GM23338 (cell line): ENCODE results near the gene AGFG1. TPM values are rescaled to one million over a fixed set of nuclear protein-coding genes. Genes with fewer than 3 reads are reported as not detected.

Source experiments
- ATAC-seq: fragments of 200-7000 bp; cut with Tn5 transposase; 3 replicates; pipeline ENCODE4 v1.9.1; 2020
- DNase-seq: peaks from one replicate; pipeline ENCODE4 v3.0.0-alpha.2; 2015; ENCODE audit warnings: low spot score
- H2AFZ ChIP-seq: fragments of 200-600 bp; sonication (generic); 2 replicates; pipeline ENCODE4 v1.8.0; 2016; ENCODE audit warnings: antibody characterized with exemption, mild to moderate bottlenecking, moderate library complexity
- H3F3A ChIP-seq: fragments of 200-600 bp; sonication (generic); replicated peaks from 2 replicates; pipeline ENCODE4 v1.8.0; 2017; ENCODE audit warnings: antibody characterized with exemption, mixed run types, low read depth
- H3K27ac ChIP-seq: fragments of 200-600 bp; sonication (generic); 2 replicates; pipeline ENCODE4 v1.6.1; 2016; ENCODE audit warnings: low read depth
- H3K27me3 ChIP-seq: fragments of 200-600 bp; sonication (generic); 2 replicates; pipeline ENCODE4 v1.8.0; 2016; ENCODE audit warnings: mild to moderate bottlenecking, mixed run types, moderate library complexity; ENCODE audit not compliant: insufficient read depth
- H3K36me3 ChIP-seq: fragments of 200-600 bp; sonication (generic); 2 replicates; pipeline ENCODE4 v1.8.0; 2016; ENCODE audit warnings: mild to moderate bottlenecking; ENCODE audit not compliant: insufficient read depth
- H3K4me1 ChIP-seq: fragments of 200-600 bp; sonication (generic); 2 replicates; pipeline ENCODE4 v1.8.0; 2016; ENCODE audit warnings: mild to moderate bottlenecking, moderate library complexity; ENCODE audit not compliant: insufficient read depth
- H3K4me2 ChIP-seq: fragments of 200-600 bp; sonication (generic); 2 replicates; pipeline ENCODE4 v1.7.1; 2017; ENCODE audit warnings: mixed run types
- H3K4me3 ChIP-seq: fragments of 200-600 bp; sonication (generic); 2 replicates; pipeline ENCODE4 v1.6.1; 2016; ENCODE audit warnings: mixed run types
- H3K79me2 ChIP-seq: fragments of 200-600 bp; sonication (generic); replicated peaks from 2 replicates; pipeline ENCODE4 v1.8.0; 2017; ENCODE audit warnings: mild to moderate bottlenecking; ENCODE audit not compliant: insufficient read depth
- H3K9me2 ChIP-seq: fragments of 200-600 bp; sonication (generic); 2 replicates; pipeline ENCODE4 v1.8.0; 2017; ENCODE audit not compliant: insufficient read depth
- H4K20me1 ChIP-seq: fragments of 200-600 bp; sonication (generic); replicated peaks from 2 replicates; pipeline ENCODE4 v1.8.0; 2017; ENCODE audit warnings: mild to moderate bottlenecking; ENCODE audit not compliant: insufficient read depth
- H3K27ac Mint-ChIP-seq: 2 replicates; pipeline ENCODE4 v1.8.0; 2020; ENCODE audit warnings: inconsistent platforms, mild to moderate bottlenecking, moderate library complexity, mixed read lengths
- H3K27me3 Mint-ChIP-seq: 3 replicates; pipeline ENCODE4 v1.8.0; 2022; ENCODE audit warnings: low read depth, mild to moderate bottlenecking, moderate library complexity, mixed read lengths, inconsistent platforms; ENCODE audit not compliant: insufficient read depth, poor library complexity
- H3K36me3 Mint-ChIP-seq: 3 replicates; pipeline ENCODE4 v1.8.0; 2021; ENCODE audit warnings: low read depth, mild to moderate bottlenecking, inconsistent platforms, moderate library complexity, mixed read lengths
- H3K4me1 Mint-ChIP-seq: 3 replicates; pipeline ENCODE4 v1.8.0; 2020; ENCODE audit warnings: mild to moderate bottlenecking, inconsistent platforms, mixed read lengths
- H3K4me3 Mint-ChIP-seq: 3 replicates; pipeline ENCODE4 v1.8.0; 2021; ENCODE audit warnings: moderate library complexity, mild to moderate bottlenecking, inconsistent platforms, mixed read lengths
- H3K9me3 Mint-ChIP-seq: 3 replicates; pipeline ENCODE4 v1.8.0; 2020; ENCODE audit warnings: moderate library complexity, mild to moderate bottlenecking, inconsistent platforms, mixed read lengths
- CREB1 ChIP-seq: fragments of 250-450 bp; sonication (Bioruptor Pico); IDR thresholded peaks from 2 replicates; pipeline ENCODE4 v1.5.0; 2020; ENCODE audit warnings: low read depth, mild to moderate bottlenecking, moderate library complexity
- EZH2 ChIP-seq: fragments of 200-600 bp; sonication (generic); IDR thresholded peaks from one replicate; pipeline ENCODE4 v1.8.0; 2017; ENCODE audit warnings: antibody characterized with exemption, mild to moderate bottlenecking, low read depth; ENCODE audit not compliant: unreplicated experiment
- EZH2phosphoT487 ChIP-seq: fragments of 200-600 bp; sonication (generic); IDR thresholded peaks from one replicate; pipeline ENCODE4 v1.8.1; 2018; ENCODE audit warnings: antibody characterized with exemption; ENCODE audit not compliant: unreplicated experiment
- JUNB ChIP-seq: IDR thresholded peaks from one replicate; pipeline ENCODE4 v1.6.1; 2016; ENCODE audit warnings: antibody characterized with exemption; ENCODE audit not compliant: unreplicated experiment
- NANOG ChIP-seq: IDR thresholded peaks from 2 replicates; pipeline ENCODE4 v1.6.1; 2016; ENCODE audit warnings: antibody characterized with exemption, borderline replicate concordance
- POLR2AphosphoS5 ChIP-seq: IDR thresholded peaks from 2 replicates; pipeline ENCODE4 v1.6.1; 2016; ENCODE audit warnings: antibody characterized with exemption, low read depth
- REST ChIP-seq: IDR thresholded peaks from one replicate; pipeline ENCODE4 v1.6.1; 2018; ENCODE audit warnings: antibody characterized with exemption; ENCODE audit not compliant: unreplicated experiment
- STAT1 ChIP-seq: IDR thresholded peaks from one replicate; pipeline ENCODE4 v1.6.1; 2016; ENCODE audit warnings: antibody characterized with exemption; ENCODE audit not compliant: unreplicated experiment
- ZNF114 ChIP-seq: fragments of 250-450 bp; sonication (Bioruptor Pico); IDR thresholded peaks from 2 replicates; pipeline ENCODE4 v1.5.0; 2020; ENCODE audit warnings: mild to moderate bottlenecking, moderate library complexity
- ZNF331 ChIP-seq: fragments of 250-450 bp; sonication (Bioruptor Pico); IDR thresholded peaks from 2 replicates; pipeline ENCODE4 v1.5.0; 2020; ENCODE audit warnings: low read depth, mild to moderate bottlenecking, moderate library complexity
- ZNF462 ChIP-seq: fragments of 250-450 bp; sonication (Bioruptor Pico); IDR thresholded peaks from 2 replicates; pipeline ENCODE4 v1.5.0; 2020; ENCODE audit warnings: mild to moderate bottlenecking, moderate library complexity
- polyA plus RNA-seq: library from polyadenylated mRNA; unstranded; fragments of >200 nt; fragmentation: Nextera tagmentation; extraction: Ambion mirVana; gene quantifications from 2 replicates; pipeline ENCODE4 v1.2.1, GENCODE V29; 2016
- total RNA-seq: library from RNA; depleted of rRNA; stranded (reverse); fragments of >200 nt; shearing (Covaris generic); gene quantifications from 2 replicates; pipeline ENCODE4 v1.2.3, GENCODE V29; 2014
- TF ChIP-seq, protein P1 (sequence below): IDR thresholded peaks from 2 replicates; pipeline ENCODE4 v1.6.1; 2016; ENCODE audit warnings: antibody characterized with exemption
- TF ChIP-seq, protein P2 (sequence below), 2 experiments: fragments of 200-600 bp in 1 of 2; sonication (generic) in 1 of 2; conservative IDR thresholded peaks; 2 replicates each; pipeline versions ENCODE4 v1.5.1 to v1.6.1; 2016 to 2017; ENCODE audit warnings: antibody characterized with exemption in 2 of 2, low read depth in 2 of 2, mild to moderate bottlenecking in 2 of 2, moderate library complexity in 1 of 2

The AGFG1 gene
- total and polyA plus RNA-seq, 2 experiments from 2014 or later = 14.5 to 113 TPM

GRCh38 chr2:227473806-227474205, 1.9 kb downstream of the AGFG1 start:
- no peak for DNase-seq

More at GRCh38 chr2:227473806-227474205, 1.9 kb downstream of the AGFG1 start:
- no peaks in the 10 kb centered on the region; the same call in 2 of the 3 replicates for H3K36me3 Mint-ChIP-seq
- H3K36me3 ChIP-seq = no peaks in the 10 kb centered on the region
- H3K4me1 Mint-ChIP-seq = peaks cover 26% of the 10 kb centered on the region
- H3F3A ChIP-seq = no peaks in the 10 kb centered on the region
- ATAC-seq = no peak
- H3K9me2 ChIP-seq = no peaks in the 10 kb centered on the region
- H3K27ac ChIP-seq = no peak overlapping the region
- no peaks in the 10 kb centered on the region for H3K27me3 ChIP-seq
- TF ChIP-seq STAT1 (no peak), ZNF462 (no peak), NANOG (no peak), ZNF331 (CRISPR knock-in tag) (no peak), EZH2phosphoT487 (no peak), CREB1 (CRISPR knock-in tag) (no peak), REST (no peak), JUNB (no peak), ZNF114 (CRISPR knock-in tag) (no peak), POLR2AphosphoS5 (no peak), EZH2 (no peak)
- TF ChIP-seq, protein P1, sequence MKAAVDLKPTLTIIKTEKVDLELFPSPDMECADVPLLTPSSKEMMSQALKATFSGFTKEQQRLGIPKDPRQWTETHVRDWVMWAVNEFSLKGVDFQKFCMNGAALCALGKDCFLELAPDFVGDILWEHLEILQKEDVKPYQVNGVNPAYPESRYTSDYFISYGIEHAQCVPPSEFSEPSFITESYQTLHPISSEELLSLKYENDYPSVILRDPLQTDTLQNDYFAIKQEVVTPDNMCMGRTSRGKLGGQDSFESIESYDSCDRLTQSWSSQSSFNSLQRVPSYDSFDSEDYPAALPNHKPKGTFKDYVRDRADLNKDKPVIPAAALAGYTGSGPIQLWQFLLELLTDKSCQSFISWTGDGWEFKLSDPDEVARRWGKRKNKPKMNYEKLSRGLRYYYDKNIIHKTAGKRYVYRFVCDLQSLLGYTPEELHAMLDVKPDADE = no peak
- TF ChIP-seq, protein P2, sequence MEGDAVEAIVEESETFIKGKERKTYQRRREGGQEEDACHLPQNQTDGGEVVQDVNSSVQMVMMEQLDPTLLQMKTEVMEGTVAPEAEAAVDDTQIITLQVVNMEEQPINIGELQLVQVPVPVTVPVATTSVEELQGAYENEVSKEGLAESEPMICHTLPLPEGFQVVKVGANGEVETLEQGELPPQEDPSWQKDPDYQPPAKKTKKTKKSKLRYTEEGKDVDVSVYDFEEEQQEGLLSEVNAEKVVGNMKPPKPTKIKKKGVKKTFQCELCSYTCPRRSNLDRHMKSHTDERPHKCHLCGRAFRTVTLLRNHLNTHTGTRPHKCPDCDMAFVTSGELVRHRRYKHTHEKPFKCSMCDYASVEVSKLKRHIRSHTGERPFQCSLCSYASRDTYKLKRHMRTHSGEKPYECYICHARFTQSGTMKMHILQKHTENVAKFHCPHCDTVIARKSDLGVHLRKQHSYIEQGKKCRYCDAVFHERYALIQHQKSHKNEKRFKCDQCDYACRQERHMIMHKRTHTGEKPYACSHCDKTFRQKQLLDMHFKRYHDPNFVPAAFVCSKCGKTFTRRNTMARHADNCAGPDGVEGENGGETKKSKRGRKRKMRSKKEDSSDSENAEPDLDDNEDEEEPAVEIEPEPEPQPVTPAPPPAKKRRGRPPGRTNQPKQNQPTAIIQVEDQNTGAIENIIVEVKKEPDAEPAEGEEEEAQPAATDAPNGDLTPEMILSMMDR (conservative IDR thresholded peaks at IDR 0.05; ENCODE audit: low read depth in 2 of 2) = no peak
- peaks cover 52% of the 10 kb centered on the region for H4K20me1 ChIP-seq
- H3K4me1 ChIP-seq = peaks cover 18% of the 10 kb centered on the region
- peak overlapping the region; percentile 97 for H3K4me3 Mint-ChIP-seq
- H3K9me3 Mint-ChIP-seq = no peaks in the 10 kb centered on the region
- peak overlapping the region; percentile 90 for H3K4me2 ChIP-seq
- H3K27me3 Mint-ChIP-seq = peaks cover 2% of the 10 kb centered on the region
- no peak overlapping the region for H3K27ac Mint-ChIP-seq
- peaks cover 59% of the 10 kb centered on the region for H3K79me2 ChIP-seq
- no peak overlapping the region for H2AFZ ChIP-seq
- H3K4me3 ChIP-seq = peak overlapping the region; percentile 85
